LNCaP clone FGC (cell line): ENCODE data around the gene RCOR1.

Source experiments
- DNase-seq: peaks from one replicate; pipeline ENCODE4 v3.0.0-alpha.2; 2011; ENCODE audit warnings: low read depth
- H3K4me3 ChIP-seq: 2 replicates; pipeline ENCODE4 v1.5.1; 2011; ENCODE audit warnings: mild to moderate bottlenecking, low read depth, low read length, control low read depth
- TF ChIP-seq, protein P1 (sequence below): IDR thresholded peaks from 2 replicates; pipeline ENCODE4 v1.5.1; 2012; ENCODE audit warnings: mild to moderate bottlenecking; ENCODE audit not compliant: control insufficient read depth, insufficient read depth; ENCODE audit errors: extremely low read depth

RCOR1 gene

DNA sequence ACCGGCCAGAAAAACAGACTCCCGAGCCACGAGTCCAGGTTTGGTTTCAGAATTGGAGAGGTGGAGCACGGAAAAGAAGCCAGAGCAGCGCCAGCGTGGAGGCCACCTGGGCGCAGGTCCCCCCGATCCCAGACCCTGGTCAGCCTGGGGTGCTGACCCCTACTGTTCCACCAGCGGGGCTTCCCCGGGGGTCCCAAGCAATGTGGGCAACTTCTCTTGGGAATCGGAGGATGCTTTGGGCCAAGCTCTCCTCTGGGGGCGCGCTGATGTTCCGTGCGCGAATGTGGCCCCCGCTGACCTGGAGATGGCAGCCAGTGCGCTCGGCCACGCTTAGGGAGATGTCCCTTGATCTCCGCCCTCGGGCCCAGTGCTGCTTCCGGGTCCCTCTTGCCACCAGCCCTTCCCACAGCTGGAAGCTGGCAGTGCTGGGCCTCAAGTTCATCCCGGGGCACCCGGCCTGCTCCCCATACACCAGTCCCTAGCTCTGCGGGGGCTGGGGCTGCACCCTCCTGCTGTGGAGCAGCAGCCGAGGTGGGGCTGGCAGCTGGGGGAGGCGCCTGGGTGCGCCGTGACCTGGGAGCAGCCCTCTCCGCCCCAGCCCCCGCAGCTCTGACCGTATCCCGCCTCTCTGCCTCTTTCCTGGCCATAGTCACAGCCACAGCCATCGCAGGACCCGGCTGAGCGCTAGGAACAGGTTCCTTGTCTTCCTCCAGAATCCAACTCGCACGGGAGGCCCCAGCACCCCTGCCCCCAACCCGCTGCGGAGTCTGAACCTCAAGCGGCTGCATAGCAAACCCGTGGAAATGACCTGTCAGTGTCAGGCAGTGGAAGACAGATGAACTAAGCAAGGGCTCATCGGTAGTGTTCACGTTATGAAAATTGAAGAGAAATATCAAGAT is 91.2 kb downstream of the RCOR1 start:
- TF ChIP-seq, protein P1, sequence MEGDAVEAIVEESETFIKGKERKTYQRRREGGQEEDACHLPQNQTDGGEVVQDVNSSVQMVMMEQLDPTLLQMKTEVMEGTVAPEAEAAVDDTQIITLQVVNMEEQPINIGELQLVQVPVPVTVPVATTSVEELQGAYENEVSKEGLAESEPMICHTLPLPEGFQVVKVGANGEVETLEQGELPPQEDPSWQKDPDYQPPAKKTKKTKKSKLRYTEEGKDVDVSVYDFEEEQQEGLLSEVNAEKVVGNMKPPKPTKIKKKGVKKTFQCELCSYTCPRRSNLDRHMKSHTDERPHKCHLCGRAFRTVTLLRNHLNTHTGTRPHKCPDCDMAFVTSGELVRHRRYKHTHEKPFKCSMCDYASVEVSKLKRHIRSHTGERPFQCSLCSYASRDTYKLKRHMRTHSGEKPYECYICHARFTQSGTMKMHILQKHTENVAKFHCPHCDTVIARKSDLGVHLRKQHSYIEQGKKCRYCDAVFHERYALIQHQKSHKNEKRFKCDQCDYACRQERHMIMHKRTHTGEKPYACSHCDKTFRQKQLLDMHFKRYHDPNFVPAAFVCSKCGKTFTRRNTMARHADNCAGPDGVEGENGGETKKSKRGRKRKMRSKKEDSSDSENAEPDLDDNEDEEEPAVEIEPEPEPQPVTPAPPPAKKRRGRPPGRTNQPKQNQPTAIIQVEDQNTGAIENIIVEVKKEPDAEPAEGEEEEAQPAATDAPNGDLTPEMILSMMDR, result no peak
- no peak for DNase-seq
- no peak overlapping the region for H3K4me3 ChIP-seq

DNA sequence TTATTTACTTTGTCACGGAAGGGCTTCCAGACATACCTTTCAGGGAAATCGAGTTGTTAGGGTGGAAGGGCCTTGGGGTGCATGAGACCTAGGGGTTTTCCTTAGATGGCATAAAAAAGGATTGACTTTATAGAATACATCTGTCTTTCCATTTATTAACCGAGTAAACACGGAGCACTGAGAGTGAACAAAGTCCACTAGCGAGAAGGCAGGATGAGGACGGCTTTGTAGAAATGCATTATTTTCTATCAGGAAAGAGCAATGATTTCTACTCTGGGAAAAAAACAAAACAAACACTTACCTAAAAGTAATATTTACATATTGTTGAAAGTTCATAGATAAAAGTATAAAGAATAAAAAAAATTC is 91.8 kb downstream of the RCOR1 start:
- TF ChIP-seq, protein P1, result no peak
- no peak for DNase-seq
- no peak overlapping the region for H3K4me3 ChIP-seq

DNA sequence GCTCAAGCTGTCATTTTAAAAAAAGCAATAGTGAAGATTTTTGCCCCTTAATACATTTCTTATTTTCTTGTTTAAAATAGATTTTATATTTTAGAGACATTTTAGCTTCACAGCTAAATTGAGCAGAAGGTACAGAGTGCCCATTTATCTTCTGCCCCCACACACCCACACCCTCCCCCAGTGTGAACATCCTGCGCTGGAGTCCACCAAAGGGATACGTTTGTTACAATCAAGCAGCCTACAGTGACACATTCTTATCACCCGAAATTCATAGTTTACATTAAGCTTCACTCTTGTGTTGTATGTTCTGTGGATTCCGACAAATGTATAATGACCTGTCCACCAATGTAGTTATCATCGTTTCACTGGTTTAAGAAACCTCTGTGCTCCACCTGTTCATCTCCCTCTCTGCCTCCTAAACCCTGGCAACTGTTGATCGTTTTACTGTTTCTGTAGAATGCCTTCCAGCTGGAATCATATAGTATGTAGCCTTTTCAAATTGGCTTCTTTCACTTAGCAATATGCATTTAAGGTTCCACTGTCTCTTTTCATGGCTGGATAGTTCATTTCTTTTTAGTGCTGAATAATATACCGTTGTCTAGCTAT is 93.8 kb downstream of the RCOR1 start:
- no peak overlapping the region for H3K4me3 ChIP-seq
- DNase-seq, result no peak
- TF ChIP-seq, protein P1, result no peak

DNA sequence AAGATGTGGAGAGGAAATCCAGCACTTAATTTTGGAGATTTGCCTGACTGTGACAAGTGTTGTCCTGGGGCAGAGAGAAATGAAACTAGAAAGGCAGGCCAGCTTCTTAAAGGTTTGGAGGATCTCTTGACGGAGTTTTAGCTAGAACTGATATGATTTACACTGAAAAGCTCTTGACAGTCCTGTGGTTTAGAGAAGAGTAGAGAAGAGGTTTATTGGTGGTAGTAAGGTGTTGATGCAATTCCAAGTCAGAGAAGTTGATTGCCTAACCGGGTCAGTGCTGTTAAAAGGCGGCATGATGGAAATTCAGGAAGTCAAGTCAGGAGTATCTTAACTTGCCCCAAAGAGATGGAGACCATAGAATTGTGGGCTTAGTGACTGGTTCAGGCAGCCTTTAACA is 95.8 kb downstream of the RCOR1 start:
- TF ChIP-seq, protein P1, result no peak
- no peak for DNase-seq
- H3K4me3 ChIP-seq, result no peak overlapping the region

DNA sequence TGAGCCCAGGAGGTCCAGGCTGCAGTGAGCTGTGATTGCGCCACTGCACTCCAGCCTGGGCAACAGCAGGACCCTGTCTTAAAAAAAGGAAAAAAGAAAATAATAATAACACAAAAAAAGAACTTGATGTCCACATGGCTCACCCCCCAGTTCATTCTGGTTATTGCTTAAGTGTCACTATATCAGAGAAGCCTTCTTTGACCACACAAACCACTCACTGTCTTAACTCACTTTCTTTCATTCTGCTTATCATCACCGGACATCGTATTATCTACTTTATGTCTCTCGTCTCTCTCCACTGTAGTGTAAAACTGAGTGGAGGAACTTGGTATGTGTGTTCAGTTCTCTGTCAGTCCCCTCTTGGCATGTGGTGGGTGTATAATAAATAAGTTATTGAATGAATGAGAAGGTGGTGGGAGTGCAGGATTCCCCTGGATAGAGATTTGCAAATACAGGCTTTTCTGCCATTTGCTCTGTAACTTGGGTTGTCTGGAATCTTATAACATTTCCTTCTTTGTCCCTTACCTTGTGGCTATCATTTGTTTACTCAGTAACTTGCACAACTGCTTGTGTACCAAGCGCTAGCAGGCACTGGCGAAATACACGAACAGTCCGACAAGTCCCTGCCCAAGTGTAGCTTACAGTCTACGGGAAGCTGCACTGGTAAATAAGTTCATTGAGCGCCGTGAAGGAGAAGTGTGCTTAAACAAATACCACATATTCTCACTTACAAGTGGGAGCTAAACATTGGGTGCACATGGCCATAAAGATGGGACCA is 98.2 kb downstream of the RCOR1 start:
- DNase-seq, result no peak
- TF ChIP-seq, protein P1, result no peak
- H3K4me3 ChIP-seq, result peak overlapping the region; percentile 21

DNA sequence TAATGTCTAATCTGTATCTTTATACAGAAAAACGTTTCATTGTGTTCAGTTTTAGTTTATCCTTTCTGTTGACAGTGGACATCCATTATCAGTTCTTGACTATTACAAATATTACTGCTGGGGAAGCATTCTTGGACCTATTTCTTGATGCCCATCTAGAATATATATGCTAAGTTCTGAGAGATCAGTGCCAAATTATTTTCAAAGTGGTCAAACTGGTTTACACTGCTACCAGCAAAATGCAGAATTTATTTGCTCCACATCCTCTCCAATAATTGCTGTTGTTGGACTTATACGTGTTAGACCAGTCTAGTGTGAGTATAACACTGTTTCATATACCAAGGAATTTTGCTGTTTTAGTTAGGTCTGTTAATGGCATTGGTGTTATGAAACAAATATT is 99.3 kb downstream of the RCOR1 start:
- H3K4me3 ChIP-seq, result peak overlapping the region; percentile 21
- peak; percentile 93 for DNase-seq

More for the DNA sequence above, 99.3 kb downstream of the RCOR1 start:
- TF ChIP-seq, protein P1, result no peak
